Fibroblast of lung (primary cell): ENCODE results near the gene HDLBP. TPM values are rescaled to one million over a fixed set of nuclear protein-coding genes. Genes with fewer than 3 reads are reported as not detected.

Experiments
- DNase-seq, 2 donors: peaks; one replicate each; pipeline versions ENCODE4 v3.0.0 to v3.0.0-alpha.2; 2010; ENCODE audit warnings: low read depth in 2 of 2
- H2AFZ ChIP-seq: 2 replicates; pipeline ENCODE4 v1.5.1; 2012; ENCODE audit warnings: low read length, control low read depth, inconsistent platforms
- H3K27ac ChIP-seq: 2 replicates; pipeline ENCODE4 v1.5.1; 2011; ENCODE audit warnings: low read length, control low read depth; ENCODE audit not compliant: insufficient read depth
- H3K27me3 ChIP-seq: 2 replicates; pipeline ENCODE4 v1.5.1; 2011; ENCODE audit warnings: mild to moderate bottlenecking, low read length; ENCODE audit not compliant: control insufficient read depth, insufficient read depth
- H3K36me3 ChIP-seq: 2 replicates; pipeline ENCODE4 v1.5.1; 2011; ENCODE audit warnings: low read length; ENCODE audit not compliant: control insufficient read depth, insufficient read depth
- H3K4me1 ChIP-seq: 2 replicates; pipeline ENCODE4 v1.5.1; 2011; ENCODE audit warnings: low read length; ENCODE audit not compliant: control insufficient read depth, insufficient read depth; ENCODE audit errors: extremely low read depth
- H3K4me2 ChIP-seq: 2 replicates; pipeline ENCODE4 v1.5.1; 2011; ENCODE audit warnings: low read length, control low read depth; ENCODE audit not compliant: insufficient read depth; ENCODE audit errors: extremely low read depth
- H3K4me3 ChIP-seq, 4 experiments: fragments of 200-600 bp in 1 of 4; sonication (generic) in 1 of 4; replicated peaks in 1 of 4; 2 replicates each; pipeline ENCODE4 v1.5.1; 2011 to 2016; ENCODE audit warnings: low read length in 4 of 4, low read depth in 3 of 4, mild to moderate bottlenecking in 3 of 4, control low read depth in 2 of 4, inconsistent platforms in 1 of 4, mixed read lengths in 1 of 4; ENCODE audit not compliant: insufficient read depth in 1 of 4; ENCODE audit errors: control extremely low read depth in 1 of 4
- H3K79me2 ChIP-seq: 2 replicates; pipeline ENCODE4 v1.5.1; 2012; ENCODE audit warnings: mild to moderate bottlenecking, low read length, inconsistent platforms; ENCODE audit not compliant: control insufficient read depth, insufficient read depth
- H3K9ac ChIP-seq: 2 replicates; pipeline ENCODE4 v1.5.1; 2011; ENCODE audit warnings: mild to moderate bottlenecking, low read length, control low read depth; ENCODE audit not compliant: insufficient read depth
- H3K9me3 ChIP-seq: 2 replicates; pipeline ENCODE4 v1.5.1; 2012; ENCODE audit warnings: low read depth, low read length; ENCODE audit not compliant: control insufficient read depth, insufficient read depth
- H4K20me1 ChIP-seq: 2 replicates; pipeline ENCODE4 v1.5.1; 2011; ENCODE audit warnings: low read length; ENCODE audit not compliant: control insufficient read depth, insufficient read depth; ENCODE audit errors: extremely low read depth
- CTCF ChIP-seq, 2 donors: IDR thresholded peaks in 1 of 2; conservative IDR thresholded peaks in 1 of 2; 1 replicate in 1 of 2; 2 replicates in 1 of 2; pipeline ENCODE4 v1.5.1; 2011 to 2012; ENCODE audit warnings: low read length in 2 of 2, control low read depth in 1 of 2, inconsistent platforms in 1 of 2, low read depth in 1 of 2, mild to moderate bottlenecking in 1 of 2
- EZH2 ChIP-seq: IDR thresholded peaks from 2 replicates; pipeline ENCODE4 v1.5.1; 2012; ENCODE audit warnings: low read length, control low read depth, mild to moderate bottlenecking; ENCODE audit errors: missing control alignments
- polyA plus RNA-seq, 2 donors: library from polyadenylated mRNA; depleted of rRNA in 1 of 2; stranded (reverse) in 1 of 2; unstranded in 1 of 2; fragments of >200 nt; gene quantifications; 2 replicates each; pipeline ENCODE4 v1.2.1, GENCODE V29; 2011 to 2012; ENCODE audit warnings: missing spikeins in 1 of 2
- total RNA-seq: library from RNA; depleted of rRNA; stranded (reverse); fragments of >200 nt; gene quantifications from 2 replicates; pipeline ENCODE4 v1.2.1, GENCODE V29; 2014

The HDLBP gene
- total and polyA plus RNA-seq, 2 donors (not counting 1 experiment from before 2014, with no cell fraction given) = 626 to 1,354 TPM

DNA sequence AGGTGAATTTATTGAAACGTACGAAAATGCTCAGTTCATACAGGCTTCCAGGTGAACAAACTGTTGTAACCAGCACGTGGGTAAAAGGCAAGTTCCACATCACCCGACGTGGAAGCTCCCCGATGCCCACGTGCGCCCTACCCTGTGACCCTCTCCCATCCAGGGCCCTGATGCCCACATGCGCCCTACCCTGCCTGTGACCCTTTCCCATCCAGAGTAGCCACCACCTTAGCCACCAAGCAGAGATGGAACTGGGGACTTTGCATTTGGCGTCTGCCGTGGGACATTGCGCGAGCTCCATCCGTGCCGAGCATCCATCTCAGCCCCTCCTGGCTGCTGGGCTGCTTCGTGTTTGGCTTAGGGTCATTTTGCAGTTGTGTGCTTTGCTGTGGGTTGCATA is 89.5 kb downstream of the HDLBP start:
- Histone ChIP-seq H3K79me2 (no peaks in the 10 kb centered on the region), H3K9ac (no peak overlapping the region), H3K27me3 (no peaks in the 10 kb centered on the region), H2AFZ (no peak overlapping the region), H3K36me3 (peaks cover 39% of the 10 kb centered on the region), H3K27ac (no peak overlapping the region), H3K4me1 (peaks cover 12% of the 10 kb centered on the region), H3K9me3 (no peaks in the 10 kb centered on the region), H3K4me3 (no peak overlapping the region), H3K4me2 (no peak overlapping the region), H4K20me1 (peaks cover 2% of the 10 kb centered on the region)
- no peak for DNase-seq
- TF ChIP-seq EZH2 (no peak), CTCF (conservative IDR thresholded peaks at IDR 0.05 in 1 of 2, IDR thresholded peaks at IDR 0.05 in 1 of 2; ENCODE audit: low read depth in 1 of 2, low read length in 2 of 2) (no peak)

DNA sequence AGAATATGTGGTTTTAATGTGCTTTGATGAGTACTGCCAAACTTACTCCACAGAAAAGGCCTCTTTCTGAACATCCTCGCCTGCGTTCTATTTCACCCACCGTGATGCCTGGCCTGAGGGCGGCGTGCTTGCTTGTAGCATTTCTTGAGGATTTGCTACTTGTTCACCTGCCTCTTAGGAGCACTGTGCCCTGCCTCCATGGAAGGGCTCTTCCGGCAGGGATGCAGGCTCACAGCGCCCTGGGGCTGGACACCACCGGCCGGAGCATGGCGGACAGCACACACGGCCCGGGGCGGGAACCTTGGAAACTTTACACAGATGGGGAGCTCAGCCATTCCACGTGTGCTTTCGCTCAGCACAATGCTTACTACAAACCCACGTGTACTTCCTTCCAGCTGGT is 89.9 kb downstream of the HDLBP start:
- no peak overlapping the region for H2AFZ ChIP-seq
- H3K27me3 ChIP-seq = no peaks in the 10 kb centered on the region
- no peak overlapping the region for H3K4me3 ChIP-seq
- H3K9ac ChIP-seq = no peak overlapping the region
- peaks cover 2% of the 10 kb centered on the region for H4K20me1 ChIP-seq
- no peaks in the 10 kb centered on the region for H3K9me3 ChIP-seq
- peaks cover 39% of the 10 kb centered on the region for H3K36me3 ChIP-seq
- H3K27ac ChIP-seq = no peak overlapping the region
- TF ChIP-seq EZH2 = no peak
- TF ChIP-seq CTCF (conservative IDR thresholded peaks at IDR 0.05 in 1 of 2, IDR thresholded peaks at IDR 0.05 in 1 of 2; ENCODE audit: low read depth in 1 of 2, low read length in 2 of 2) = no peak
- H3K4me1 ChIP-seq = peaks cover 12% of the 10 kb centered on the region
- no peak overlapping the region for H3K4me2 ChIP-seq
- H3K79me2 ChIP-seq = no peaks in the 10 kb centered on the region
- DNase-seq = no peak

- Histone ChIP-seq H3K4me3 (no peak overlapping the region), H3K4me1 (peaks cover 12% of the 10 kb centered on the region), H4K20me1 (peaks cover 2% of the 10 kb centered on the region), H3K27me3 (no peaks in the 10 kb centered on the region), H3K36me3 (peaks cover 33% of the 10 kb centered on the region), H3K27ac (no peak overlapping the region), H2AFZ (no peak overlapping the region), H3K9me3 (no peaks in the 10 kb centered on the region), H3K79me2 (no peaks in the 10 kb centered on the region), H3K4me2 (no peak overlapping the region), H3K9ac (no peak overlapping the region)
- TF ChIP-seq EZH2 = no peak
- TF ChIP-seq CTCF (conservative IDR thresholded peaks at IDR 0.05 in 1 of 2, IDR thresholded peaks at IDR 0.05 in 1 of 2; ENCODE audit: low read depth in 1 of 2, low read length in 2 of 2) = no peak
- DNase-seq = no peak
Observed at GRCh38 chr2:241224851-241225438, 90.5 kb downstream of the HDLBP start.
